ENCODE results near the gene PRKN.

The PRKN gene

GRCh38 chr6:162090734-162091133 is 636.8 kb downstream of the PRKN start:
- no peak for DNase-seq

GRCh38 chr6:162088091-162088490 is 639.5 kb downstream of the PRKN start:
- DNase-seq: no peak

- no peak for DNase-seq
Measured at GRCh38 chr6:162085561-162085960, 642.0 kb downstream of the PRKN start.

- DNase-seq: no peak
Measured at GRCh38 chr6:162082520-162082919, 645.0 kb downstream of the PRKN start.

- no peak for DNase-seq
Measured at GRCh38 chr6:162078667-162079066, 648.9 kb downstream of the PRKN start.

GRCh38 chr6:162078126-162078525 is 649.4 kb downstream of the PRKN start:
- no peak for DNase-seq

- DNase-seq: no peak
Measured at GRCh38 chr6:162076816-162077215, 650.8 kb downstream of the PRKN start.

DNA sequence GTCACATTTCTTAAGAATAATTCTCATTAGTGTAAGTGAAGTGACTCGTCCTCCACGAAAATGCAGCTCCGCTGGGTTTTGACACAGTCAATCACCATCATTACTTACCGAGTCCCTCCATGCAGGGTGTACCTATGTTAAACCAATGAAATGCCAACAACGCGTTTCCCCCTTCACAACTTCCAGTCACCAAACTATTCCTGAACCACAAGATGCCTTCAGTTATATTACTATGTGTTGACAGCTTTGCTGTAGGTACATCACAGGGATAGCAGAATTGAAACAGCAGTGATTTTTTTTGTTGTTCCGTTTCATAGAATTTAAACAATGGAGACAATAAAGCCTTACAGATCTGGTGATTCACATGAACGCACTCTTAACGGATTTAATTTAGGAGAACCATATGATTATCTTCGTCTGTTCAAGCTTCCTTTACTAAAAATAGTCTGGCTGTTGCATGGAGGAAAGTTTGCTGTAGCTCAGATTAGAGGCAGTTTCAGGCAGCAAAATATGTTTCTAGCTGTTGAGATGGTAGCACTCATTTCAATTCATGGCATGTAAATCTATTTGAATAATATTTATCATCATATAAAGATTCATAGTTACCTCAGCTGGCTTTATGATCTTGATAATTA is 652.8 kb downstream of the PRKN start:
- no peak for DNase-seq

DNA sequence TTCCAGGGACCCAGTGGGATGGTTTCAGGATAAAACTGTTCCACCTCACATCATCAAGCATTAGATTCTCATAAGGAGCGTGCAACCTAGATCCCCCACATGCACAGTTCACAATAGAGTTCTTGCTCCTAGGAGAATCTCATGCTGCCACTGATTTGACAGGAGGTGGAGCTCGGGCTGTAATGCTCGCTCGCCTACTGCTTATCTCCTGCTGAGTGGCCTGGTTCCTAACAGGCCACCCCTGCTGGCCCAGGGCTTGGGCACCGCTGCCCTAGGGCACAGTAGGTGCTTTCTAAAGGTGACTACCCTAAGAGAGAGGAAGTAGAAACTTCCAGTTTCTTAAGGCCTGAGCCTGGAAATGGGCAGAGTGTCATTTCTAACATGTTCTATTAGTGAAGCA is 656.9 kb downstream of the PRKN start:
- DNase-seq: no peak

DNA sequence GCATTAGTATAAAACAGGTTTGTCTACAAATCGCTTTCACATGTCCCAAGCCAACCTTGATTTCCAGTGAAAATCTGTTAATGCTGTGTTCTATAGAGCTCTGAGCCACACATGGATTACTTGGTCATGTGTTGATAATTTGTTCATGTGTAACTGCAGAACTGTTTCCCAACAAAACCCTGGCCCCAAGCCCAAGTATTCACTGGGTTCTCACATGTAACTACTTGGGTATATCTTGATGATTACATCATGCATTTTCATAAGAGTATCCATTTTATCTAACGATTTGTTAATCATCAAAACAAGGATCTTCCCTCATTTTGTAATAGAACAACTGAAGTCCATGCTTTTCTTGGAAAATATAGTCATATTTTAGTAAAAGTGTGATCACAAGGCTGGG is 657.6 kb downstream of the PRKN start:
- DNase-seq: no peak

- DNase-seq: no peak
Measured at GRCh38 chr6:162068340-162068739, 659.2 kb downstream of the PRKN start.

- no peak for DNase-seq
Measured at GRCh38 chr6:162063666-162064065, 663.9 kb downstream of the PRKN start.

GRCh38 chr6:162058281-162058875 is 669.2 kb downstream of the PRKN start:
- DNase-seq: no peak

- DNase-seq: no peak
Measured at GRCh38 chr6:162056745-162057144, 670.8 kb downstream of the PRKN start.

DNA sequence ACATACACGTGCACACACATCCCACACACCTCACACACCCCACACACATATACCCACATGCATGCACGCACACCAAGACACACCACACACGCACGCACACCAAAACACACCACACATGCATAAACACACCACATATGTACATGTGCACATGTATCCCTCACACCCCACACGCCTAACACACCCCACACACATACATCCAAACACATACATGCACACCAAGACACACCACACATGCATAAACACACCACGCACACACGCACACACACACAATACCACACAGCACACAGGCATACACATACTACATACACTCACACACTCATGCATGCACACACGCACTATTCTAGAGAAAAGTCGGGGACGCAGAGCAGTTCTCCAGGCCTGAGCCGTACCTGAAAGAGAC is 671.5 kb downstream of the PRKN start:
- DNase-seq: no peak

GRCh38 chr6:162055365-162055764 is 672.2 kb downstream of the PRKN start:
- DNase-seq: no peak

- no peak for DNase-seq
Measured at GRCh38 chr6:162053084-162053483, 674.5 kb downstream of the PRKN start.

DNA sequence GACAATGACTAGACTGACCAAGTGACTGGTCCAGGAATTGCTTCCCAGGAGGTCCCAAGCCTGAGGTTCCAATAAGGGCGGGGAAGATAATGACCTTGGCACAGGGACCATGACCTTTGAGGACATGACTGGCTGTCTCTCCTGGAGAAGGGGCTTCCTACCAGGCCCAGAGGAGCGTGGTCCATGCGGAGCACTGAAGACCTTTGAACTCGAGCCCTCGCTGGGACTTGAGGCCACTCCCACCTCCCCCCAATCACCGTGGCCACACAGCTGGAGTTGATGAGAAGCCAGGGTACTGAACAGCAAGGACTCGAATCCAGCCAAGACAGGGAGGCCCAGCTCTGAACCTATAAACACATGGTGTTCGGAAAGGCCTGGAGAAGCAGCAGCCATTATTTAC is 677.0 kb downstream of the PRKN start:
- DNase-seq: no peak

GRCh38 chr6:162046324-162046723 is 681.2 kb downstream of the PRKN start:
- no peak for DNase-seq

- no peak for DNase-seq
Measured at GRCh38 chr6:162032620-162033019, 694.9 kb downstream of the PRKN start.

- no peak for DNase-seq
Measured at GRCh38 chr6:162029873-162030576, 697.5 kb downstream of the PRKN start.

DNA sequence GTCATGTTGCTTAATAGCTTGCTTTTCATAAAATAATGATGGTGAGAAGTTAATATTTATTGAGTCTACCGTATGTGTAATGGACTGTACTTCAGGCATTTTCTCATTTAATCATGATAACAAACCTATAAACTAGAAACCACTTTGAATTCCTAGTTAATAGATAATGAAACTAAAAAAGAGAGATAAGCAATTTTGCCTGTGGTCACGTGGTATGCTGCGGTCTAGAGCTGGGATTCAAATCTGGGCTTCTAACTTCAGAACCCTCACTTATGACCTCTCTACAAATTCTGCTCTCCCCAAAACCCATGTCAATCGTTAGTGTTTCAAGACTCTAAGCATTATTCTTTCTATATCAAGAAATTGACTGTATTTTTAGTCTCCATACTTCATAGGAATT is 700.7 kb downstream of the PRKN start:
- no peak for DNase-seq

DNA sequence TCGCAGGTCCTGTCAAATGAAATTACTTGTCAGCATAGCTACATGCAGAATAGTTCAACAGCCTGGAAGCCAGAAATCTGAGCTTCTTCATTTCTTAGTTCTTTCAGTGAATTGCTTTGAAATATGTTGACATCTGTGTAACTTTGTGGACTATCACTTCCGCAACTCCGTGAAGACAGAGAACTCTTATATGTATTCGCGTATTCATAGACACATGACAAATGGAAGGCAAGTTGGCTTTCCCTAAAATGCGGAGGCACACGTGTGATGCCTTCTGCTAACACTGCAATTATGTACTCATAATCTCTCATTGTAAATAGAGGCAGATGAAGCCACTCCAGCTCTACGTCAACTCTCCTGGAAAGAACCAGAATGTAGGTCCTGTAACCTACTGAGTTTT is 701.5 kb downstream of the PRKN start:
- DNase-seq: no peak

- no peak for DNase-seq
Measured at GRCh38 chr6:162019349-162019748, 708.2 kb downstream of the PRKN start.

DNA sequence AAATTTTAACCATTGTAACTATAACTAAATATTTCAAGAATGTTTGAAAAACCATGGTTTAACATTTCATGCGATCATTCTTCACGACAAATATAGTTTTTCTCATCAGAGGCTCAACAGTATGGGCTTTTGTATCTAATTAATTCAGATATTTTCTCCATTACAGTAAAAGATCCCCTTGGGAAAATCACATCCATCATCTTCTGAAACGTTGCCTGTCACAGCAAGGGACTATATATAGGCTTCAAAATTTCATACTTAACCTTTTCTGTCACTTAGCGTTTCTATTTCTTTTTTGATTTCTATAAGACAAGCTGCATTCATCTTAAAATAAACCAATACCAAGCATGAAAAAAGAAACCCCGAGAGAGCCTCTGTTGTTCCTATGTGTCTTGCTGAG is 710.0 kb downstream of the PRKN start:
- DNase-seq: no peak

Data from right forelimb (tissue), 1 donor.